Activated naive CD4-positive, alpha-beta T cell treated with anti-CD3 and anti-CD28 coated beads, Interleukin-2, amount 10 ng/mL, durations not matched to agents 7 days and 5 days (primary cell): ENCODE results near the gene TMEM92.
"Not testable (repeated sequence)": the region's sequence is repeated elsewhere in the genome, so short reads cannot be mapped to it uniquely, and the experiment has no call there.

Experiments
- CTCF ChIA-PET: fragments of 350-600 bp; sonication (Branson Sonifier 250); formaldehyde crosslinking; loops from one replicate; lab custom pipeline; 2021; ENCODE audit warnings: antibody characterized with exemption; lab: Charles Lee
- DNase-seq: peaks from one replicate; pipeline ENCODE4 v3.0.0-alpha.2; 2020
- H3K27ac Mint-ChIP-seq: one replicate; pipeline ENCODE4 v1.8.0; 2021; ENCODE audit warnings: mild to moderate bottlenecking, moderate library complexity, mixed read lengths
- H3K27me3 Mint-ChIP-seq: one replicate; pipeline ENCODE4 v1.8.0; 2021; ENCODE audit warnings: mild to moderate bottlenecking, mixed read lengths
- H3K36me3 Mint-ChIP-seq: one replicate; pipeline ENCODE4 v1.8.0; 2021; ENCODE audit warnings: mixed read lengths
- H3K4me1 Mint-ChIP-seq: one replicate; pipeline ENCODE4 v1.8.0; 2021; ENCODE audit warnings: mixed read lengths
- H3K4me3 Mint-ChIP-seq: one replicate; pipeline ENCODE4 v1.8.0; 2021; ENCODE audit warnings: mild to moderate bottlenecking, moderate library complexity, mixed read lengths
- H3K9me3 Mint-ChIP-seq: one replicate; pipeline ENCODE4 v1.8.0; 2021; ENCODE audit warnings: mixed read lengths

The TMEM92 gene

GRCh38 chr17:50266384-50267073 lies 7.7 kb upstream of the TMEM92 start:
- H3K4me1 Mint-ChIP-seq, result no peaks in the 10 kb centered on the region
- no peaks in the 10 kb centered on the region for H3K36me3 Mint-ChIP-seq

DNA sequence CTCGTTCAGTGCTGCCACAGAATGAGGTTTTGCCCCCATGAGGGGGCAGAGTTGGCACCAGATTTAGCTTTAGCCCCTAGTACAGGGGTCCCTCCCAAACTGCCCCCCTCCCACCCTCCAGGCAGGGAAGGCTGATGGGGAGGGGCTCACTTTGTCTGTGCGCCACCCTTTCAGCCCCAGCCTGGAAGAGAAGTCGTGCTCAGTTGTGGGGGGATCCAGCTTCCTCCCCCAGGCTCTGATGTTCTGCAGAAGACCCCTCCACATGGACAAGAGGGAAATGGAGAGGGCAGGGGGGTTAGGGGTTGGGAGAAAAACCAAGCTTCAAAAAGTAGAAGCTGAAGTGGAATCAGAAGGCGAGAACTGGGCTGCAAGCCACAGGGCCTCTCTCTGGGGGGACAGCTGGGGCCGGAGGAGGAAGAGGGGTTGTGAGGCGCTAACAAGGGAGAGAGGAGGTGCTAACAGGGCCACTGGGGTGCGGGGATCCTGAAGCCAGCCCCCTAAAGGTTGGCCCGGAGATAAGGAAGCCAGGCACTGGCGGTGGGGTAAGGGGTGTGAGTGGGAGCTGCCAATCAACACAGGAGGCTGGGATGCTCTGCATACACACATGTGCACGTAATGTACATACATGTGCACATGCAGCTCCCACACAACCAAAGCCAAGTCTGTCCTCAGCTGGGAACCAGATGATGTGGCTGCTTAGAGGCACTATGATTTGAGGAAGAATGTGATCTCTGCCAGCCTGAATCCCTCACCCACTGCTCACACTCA lies 7.0 kb upstream of the TMEM92 start:
- Mint-ChIP-seq H3K27me3 (peaks cover 62% of the 10 kb centered on the region), H3K36me3 (no peaks in the 10 kb centered on the region), H3K4me3 (no peak overlapping the region), H3K27ac (no peak overlapping the region), H3K9me3 (no peaks in the 10 kb centered on the region), H3K4me1 (no peaks in the 10 kb centered on the region)
- CTCF ChIA-PET, result interaction anchor here (0.9 to 9.3 kb wide), 2 partner anchors 30 to 64 kb away, joined by 5 to 66 read pairs; partner anchors contain the start of gene COL1A1
- DNase-seq, result peak; percentile 6

More at GRCh38 chr17:50266384-50267073, 7.7 kb upstream of the TMEM92 start:
- H3K27ac Mint-ChIP-seq, result no peak overlapping the region
- H3K4me3 Mint-ChIP-seq, result no peak overlapping the region
- DNase-seq, result peak; percentile 14
- peaks cover 62% of the 10 kb centered on the region for H3K27me3 Mint-ChIP-seq
- no peaks in the 10 kb centered on the region for H3K9me3 Mint-ChIP-seq
- CTCF ChIA-PET, result interaction anchor here (9.3 kb wide), 1 partner anchor 64 kb away, joined by 66 read pairs; the partner anchor contains the start of gene COL1A1

DNA sequence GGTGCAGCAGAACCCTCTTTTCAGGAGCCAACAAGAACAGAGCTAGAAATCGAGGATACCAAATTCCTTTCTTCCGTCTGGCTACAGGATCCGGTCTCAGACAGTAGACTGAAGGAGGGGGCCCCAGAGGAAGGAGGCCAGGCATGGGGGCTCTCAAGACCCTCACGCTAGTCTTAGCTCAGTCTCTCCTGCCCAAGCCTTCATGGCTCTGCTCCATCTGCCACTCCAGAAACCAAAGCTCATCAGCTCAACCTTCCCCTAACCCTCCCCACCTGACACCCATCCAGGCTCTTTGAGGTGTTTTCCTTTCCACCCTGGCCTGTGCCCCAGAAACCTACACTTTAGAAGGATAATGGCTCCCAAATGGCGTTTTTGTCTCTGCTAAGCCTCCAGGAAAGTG lies 6.2 kb upstream of the TMEM92 start:
- peaks cover 64% of the 10 kb centered on the region for H3K27me3 Mint-ChIP-seq
- peaks cover 5% of the 10 kb centered on the region for H3K4me1 Mint-ChIP-seq
- no peaks in the 10 kb centered on the region for H3K9me3 Mint-ChIP-seq
- no peak overlapping the region for H3K4me3 Mint-ChIP-seq
- H3K27ac Mint-ChIP-seq, result no peak overlapping the region
- DNase-seq, result no peak
- CTCF ChIA-PET, result interaction anchor here (0.9 to 9.3 kb wide), 4 partner anchors 11 to 98 kb away, joined by 4 to 66 read pairs (median 6); partner anchors contain the start of gene COL1A1
- no peaks in the 10 kb centered on the region for H3K36me3 Mint-ChIP-seq

- peaks cover 63% of the 10 kb centered on the region for H3K27me3 Mint-ChIP-seq
- H3K9me3 Mint-ChIP-seq, result no peaks in the 10 kb centered on the region
- no peak overlapping the region for H3K27ac Mint-ChIP-seq
- peaks cover 5% of the 10 kb centered on the region for H3K4me1 Mint-ChIP-seq
- H3K4me3 Mint-ChIP-seq, result no peak overlapping the region
- CTCF ChIA-PET, result interaction anchor here (1.0 to 9.3 kb wide), 7 partner anchors 11 to 99 kb away, joined by 3 to 66 read pairs (median 5); partner anchors contain the start of gene COL1A1
- DNase-seq, result peak; percentile 17
- H3K36me3 Mint-ChIP-seq, result no peaks in the 10 kb centered on the region
Measured at GRCh38 chr17:50268743-50269275, 5.5 kb upstream of the TMEM92 start.

DNA sequence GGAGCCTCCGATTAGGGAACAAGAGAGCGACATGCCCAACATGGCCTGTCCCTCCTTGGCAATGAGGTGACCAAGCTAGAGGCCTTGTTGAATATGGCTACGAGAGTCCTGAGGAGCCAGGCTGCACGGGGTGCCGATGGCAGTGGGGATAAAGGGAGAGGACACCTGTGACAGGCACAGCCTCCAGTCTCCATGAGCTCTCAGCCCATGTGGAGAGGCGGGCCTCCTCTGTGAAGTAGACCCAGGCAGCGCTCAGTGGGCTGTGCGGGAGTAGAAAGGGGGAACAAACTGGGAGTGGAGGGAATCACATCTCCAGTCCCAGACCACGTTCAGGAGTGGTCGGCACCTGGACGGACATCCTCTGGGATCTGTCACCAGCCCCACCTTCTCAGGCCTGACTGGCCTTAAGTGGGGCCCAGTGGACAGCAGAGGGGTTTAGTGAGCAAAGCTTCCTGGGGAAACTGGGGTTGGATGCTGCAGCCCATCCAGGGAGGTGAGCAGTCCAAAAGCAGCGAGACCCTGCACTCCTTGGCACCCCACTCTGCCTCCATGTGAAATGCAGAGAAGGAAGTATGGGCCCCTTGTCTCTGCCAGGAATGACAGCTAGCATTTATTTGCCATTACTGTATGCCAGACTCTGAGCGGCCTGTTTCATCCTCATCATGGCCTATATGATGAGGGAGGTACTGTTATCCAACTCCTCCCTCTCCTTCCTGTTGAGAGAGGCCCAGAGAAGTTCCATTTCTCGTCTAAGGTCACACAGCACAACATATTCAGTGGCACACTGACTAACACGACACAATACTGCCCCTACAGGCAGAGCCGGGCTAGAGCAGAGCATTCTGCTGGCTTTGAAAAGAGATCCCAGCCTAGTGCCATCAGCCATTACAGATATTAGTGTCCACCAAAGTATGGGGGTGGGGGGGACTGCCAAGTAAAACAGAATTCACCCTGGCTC lies 4.5 kb upstream of the TMEM92 start:
- H3K9me3 Mint-ChIP-seq, result no peaks in the 10 kb centered on the region
- peaks cover 63% of the 10 kb centered on the region for H3K27me3 Mint-ChIP-seq
- CTCF ChIA-PET, result interaction anchor here (0.7 to 9.3 kb wide), 10 partner anchors 10 to 99 kb away, joined by 3 to 66 read pairs (median 4); partner anchors contain the start of gene COL1A1
- H3K4me3 Mint-ChIP-seq, result no peak overlapping the region
- DNase-seq, result peak; percentile 81
- no peak overlapping the region for H3K27ac Mint-ChIP-seq
- peaks cover 14% of the 10 kb centered on the region for H3K4me1 Mint-ChIP-seq
- H3K36me3 Mint-ChIP-seq, result no peaks in the 10 kb centered on the region

- Mint-ChIP-seq H3K27ac (no peak overlapping the region), H3K36me3 (no peaks in the 10 kb centered on the region), H3K27me3 (peaks cover 70% of the 10 kb centered on the region), H3K9me3 (no peaks in the 10 kb centered on the region), H3K4me3 (no peak overlapping the region), H3K4me1 (peaks cover 14% of the 10 kb centered on the region)
- CTCF ChIA-PET, result interaction anchor here (1.2 to 9.3 kb wide), 7 partner anchors 22 to 100 kb away, joined by 3 to 91 read pairs (median 7); partner anchors contain the start of gene COL1A1
- DNase-seq, result peak; percentile 19
Measured at GRCh38 chr17:50270435-50271362, 3.6 kb upstream of the TMEM92 start.

DNA sequence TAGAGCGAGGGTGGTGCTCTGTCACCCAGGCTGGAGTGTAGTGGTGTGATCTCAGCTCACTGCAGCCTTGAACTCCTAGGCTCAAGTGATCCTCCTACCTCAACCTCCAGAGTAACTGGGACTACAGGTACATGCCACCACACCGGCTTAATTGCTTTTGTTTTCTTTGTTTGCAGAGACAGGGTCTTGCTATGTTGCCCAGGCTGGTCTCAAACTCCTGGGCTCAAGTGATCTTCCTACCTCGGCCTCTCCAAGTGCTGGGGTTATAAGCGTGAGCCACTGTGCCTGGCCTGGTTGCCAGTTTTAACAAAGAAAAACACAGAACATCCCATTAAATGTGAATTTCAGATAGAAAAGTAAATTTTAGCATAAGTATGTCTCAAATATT lies 2.9 kb upstream of the TMEM92 start:
- peak; percentile 8 for DNase-seq
- Mint-ChIP-seq H3K27me3 (peaks cover 72% of the 10 kb centered on the region), H3K4me1 (peaks cover 14% of the 10 kb centered on the region)
- H3K9me3 Mint-ChIP-seq, H3K4me3 Mint-ChIP-seq, H3K27ac Mint-ChIP-seq, H3K36me3 Mint-ChIP-seq: not testable (repeated sequence)
- CTCF ChIA-PET, result interaction anchor here (0.9 to 6.7 kb wide), 8 partner anchors 21 to 70 kb away, joined by 3 to 91 read pairs (median 4); partner anchors contain the start of gene COL1A1

- Mint-ChIP-seq H3K36me3 (no peaks in the 10 kb centered on the region), H3K9me3 (no peaks in the 10 kb centered on the region), H3K4me1 (peaks cover 14% of the 10 kb centered on the region), H3K27me3 (peaks cover 69% of the 10 kb centered on the region), H3K27ac (no peak overlapping the region), H3K4me3 (peak overlapping the region; percentile 51)
- CTCF ChIA-PET, result interaction anchor here (0.9 to 6.7 kb wide), 10 partner anchors 20 to 155 kb away, joined by 3 to 91 read pairs (median 4); partner anchors contain the start of gene COL1A1
- DNase-seq, result peak; percentile 17
Measured at GRCh38 chr17:50272246-50272645, 2.0 kb upstream of the TMEM92 start.

- no peaks in the 10 kb centered on the region for H3K9me3 Mint-ChIP-seq
- CTCF ChIA-PET, result interaction anchor here (0.6 to 6.7 kb wide), 15 partner anchors 10 to 179 kb away, joined by 3 to 91 read pairs (median 4); partner anchors contain the start of gene COL1A1
- H3K36me3 Mint-ChIP-seq, result no peaks in the 10 kb centered on the region
- peak overlapping the region; percentile 51 for H3K4me3 Mint-ChIP-seq
- DNase-seq, result peak; percentile 71
- peaks cover 70% of the 10 kb centered on the region for H3K27me3 Mint-ChIP-seq
- peaks cover 14% of the 10 kb centered on the region for H3K4me1 Mint-ChIP-seq
- no peak overlapping the region for H3K27ac Mint-ChIP-seq
Measured at GRCh38 chr17:50272711-50273653, 1.3 kb upstream of the TMEM92 start.

- H3K9me3 Mint-ChIP-seq, result no peaks in the 10 kb centered on the region
- no peaks in the 10 kb centered on the region for H3K36me3 Mint-ChIP-seq
- peaks cover 14% of the 10 kb centered on the region for H3K4me1 Mint-ChIP-seq
- H3K27me3 Mint-ChIP-seq, result peaks cover 70% of the 10 kb centered on the region
- CTCF ChIA-PET, result interaction anchor here (0.6 to 6.7 kb wide), 16 partner anchors 9 to 181 kb away, joined by 3 to 91 read pairs (median 4); partner anchors contain the start of gene COL1A1
- no peak for DNase-seq
- H3K4me3 Mint-ChIP-seq, result peak overlapping the region; percentile 5
- H3K27ac Mint-ChIP-seq, result no peak overlapping the region
Measured at GRCh38 chr17:50273654-50274040, 619 bp upstream of the TMEM92 start.

DNA sequence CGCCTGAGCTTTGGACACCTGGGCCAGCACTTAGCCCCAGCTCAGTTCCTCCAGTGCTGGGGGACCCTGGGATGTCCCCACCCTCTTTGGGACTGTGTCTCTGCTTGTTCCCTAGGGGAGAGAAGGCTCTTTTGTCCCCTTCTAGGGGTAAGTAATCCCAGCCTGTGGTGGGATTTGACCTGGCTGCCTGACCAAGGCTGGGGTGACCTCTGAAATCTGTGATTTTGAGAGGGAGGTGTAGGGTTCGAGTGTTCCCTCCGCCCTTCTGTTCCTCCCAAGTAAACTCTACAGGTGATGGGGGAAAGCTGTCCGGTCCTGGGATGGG lies 593 bp downstream of the TMEM92 start:
- Mint-ChIP-seq H3K4me3 (no peak overlapping the region), H3K27ac (no peak overlapping the region), H3K9me3 (no peaks in the 10 kb centered on the region), H3K36me3 (no peaks in the 10 kb centered on the region), H3K27me3 (peaks cover 77% of the 10 kb centered on the region), H3K4me1 (peaks cover 14% of the 10 kb centered on the region)
- no peak for DNase-seq
- CTCF ChIA-PET, result interaction anchor here (0.9 to 6.7 kb wide), 11 partner anchors 8 to 183 kb away, joined by 3 to 91 read pairs (median 7); partner anchors contain the start of gene COL1A1
